IMR-90 (cell line): ENCODE results near the gene OR51B6. TPM values are rescaled to one million over a fixed set of nuclear protein-coding genes. Genes with fewer than 3 reads are reported as not detected.
A peak's percentile ranks its signal among the peaks of the same experiment; 100 is the strongest.

Experiments used
- ATAC-seq: fragments of 200-7000 bp; cut with Tn5 transposase; 2 replicates; pipeline ENCODE4 v1.9.1; 2020; ENCODE audit warnings: low read depth, mild to moderate bottlenecking, moderate library complexity
- BruUV-seq: library from RNA; stranded (reverse); fragments of 400-500 nt; replicated peaks from 2 replicates; lab custom pipeline; 2021; lab: Mats Ljungman, UMichigan
- CTCF ChIA-PET: fragments of 300-600 bp; formaldehyde crosslinking; extraction: SDS; loops from one replicate; lab custom pipeline; 2021; ENCODE audit warnings: antibody characterized with exemption; lab: Yijun Ruan, JAX
- POLR2A ChIA-PET: fragments of 300-600 bp; sonication (Branson Sonifier 250); formaldehyde crosslinking; loops from one replicate; lab custom pipeline; 2022; ENCODE audit warnings: antibody characterized with exemption; ENCODE audit not compliant: unreplicated experiment; lab: Charles Lee
- DNase-seq: peaks from one replicate; pipeline ENCODE4 v3.0.0; 2013
- H2AFZ ChIP-seq: replicated peaks from 2 replicates; pipeline ENCODE3; 2013; ENCODE audit warnings: low read length, mild to moderate bottlenecking; ENCODE audit not compliant: poor library complexity
- H2AK5ac ChIP-seq: 2 replicates; pipeline ENCODE4 v1.6.1; 2013; ENCODE audit warnings: low read depth, low read length, inconsistent platforms
- H2AK9ac ChIP-seq: replicated peaks from 2 replicates; pipeline ENCODE3; 2013; ENCODE audit warnings: mild to moderate bottlenecking, low read depth, low read length, moderate library complexity; ENCODE audit not compliant: poor library complexity
- H2BK120ac ChIP-seq: 2 replicates; pipeline ENCODE4 v1.6.1; 2013; ENCODE audit warnings: low read depth, low read length, inconsistent platforms
- H2BK15ac ChIP-seq: 3 replicates; pipeline ENCODE4 v1.6.1; 2013; ENCODE audit warnings: low read depth, low read length, inconsistent platforms
- H2BK20ac ChIP-seq: 2 replicates; pipeline ENCODE4 v1.6.1; 2013; ENCODE audit warnings: low read depth, mild to moderate bottlenecking, inconsistent platforms, low read length, moderate library complexity
- H2BK5ac ChIP-seq: 2 replicates; pipeline ENCODE4 v1.6.1; 2013; ENCODE audit warnings: mild to moderate bottlenecking, low read depth, low read length, inconsistent platforms; ENCODE audit not compliant: poor library complexity, severe bottlenecking
- H3K14ac ChIP-seq: replicated peaks from 2 replicates; pipeline ENCODE4 v1.6.1; 2013; ENCODE audit warnings: low read depth, low read length, inconsistent platforms
- H3K18ac ChIP-seq: 2 replicates; pipeline ENCODE4 v1.6.1; 2013; ENCODE audit warnings: low read depth, low read length, control low read depth
- H3K23ac ChIP-seq: 2 replicates; pipeline ENCODE4 v1.6.1; 2013; ENCODE audit warnings: low read depth, low read length, inconsistent platforms
- H3K27ac ChIP-seq: 2 replicates; pipeline ENCODE4 v1.5.1; 2013; ENCODE audit warnings: mild to moderate bottlenecking, control low read depth, low read length; ENCODE audit not compliant: insufficient read depth
- H3K27me3 ChIP-seq: 2 replicates; pipeline ENCODE4 v1.6.1; 2013; ENCODE audit warnings: low read length; ENCODE audit not compliant: control insufficient read depth, insufficient read depth
- H3K36me3 ChIP-seq: 2 replicates; pipeline ENCODE4 v1.6.1; 2013; ENCODE audit warnings: low read length, mixed read lengths; ENCODE audit not compliant: control insufficient read depth, insufficient read depth
- H3K4ac ChIP-seq: 2 replicates; pipeline ENCODE4 v1.6.1; 2013; ENCODE audit warnings: low read depth, low read length, inconsistent platforms
- H3K4me1 ChIP-seq: 2 replicates; pipeline ENCODE4 v1.6.1; 2013; ENCODE audit warnings: low read length, mixed read lengths; ENCODE audit not compliant: control insufficient read depth, insufficient read depth
- H3K4me2 ChIP-seq: 2 replicates; pipeline ENCODE4 v1.6.1; 2013; ENCODE audit warnings: low read depth, mild to moderate bottlenecking, control low read depth, low read length, moderate library complexity
- H3K4me3 ChIP-seq: 2 replicates; pipeline ENCODE4 v1.5.1; 2013; ENCODE audit warnings: low read depth, mild to moderate bottlenecking, control low read depth, low read length, moderate library complexity; ENCODE audit not compliant: insufficient read depth
- H3K56ac ChIP-seq: 2 replicates; pipeline ENCODE4 v1.6.1; 2013; ENCODE audit warnings: low read length, inconsistent platforms; ENCODE audit not compliant: insufficient read depth; ENCODE audit errors: extremely low read depth
- H3K79me1 ChIP-seq, 2 experiments: 2 replicates each; pipeline ENCODE4 v1.6.1; 2013; ENCODE audit warnings: low read length in 2 of 2, inconsistent platforms in 1 of 2, low read depth in 1 of 2
- H3K9ac ChIP-seq: 2 replicates; pipeline ENCODE4 v1.6.1; 2013; ENCODE audit warnings: low read depth, low read length, control low read depth
- H3K9me1 ChIP-seq: 2 replicates; pipeline ENCODE4 v1.6.1; 2013; ENCODE audit warnings: low read length, inconsistent platforms; ENCODE audit not compliant: insufficient read depth
- H3K9me3 ChIP-seq: 2 replicates; pipeline ENCODE4 v1.6.1; 2013; ENCODE audit warnings: low read length; ENCODE audit not compliant: control insufficient read depth, insufficient read depth
- H4K20me1 ChIP-seq: 2 replicates; pipeline ENCODE4 v1.6.1; 2013; ENCODE audit warnings: low read length, inconsistent platforms; ENCODE audit not compliant: insufficient read depth
- H4K5ac ChIP-seq: 2 replicates; pipeline ENCODE4 v1.6.1; 2013; ENCODE audit warnings: mild to moderate bottlenecking, low read depth, low read length, control low read depth
- H4K8ac ChIP-seq, 2 experiments: 2 replicates each; pipeline ENCODE4 v1.6.1; 2013; ENCODE audit warnings: low read depth in 2 of 2, low read length in 2 of 2, control low read depth in 1 of 2, inconsistent platforms in 1 of 2
- H4K91ac ChIP-seq: 2 replicates; pipeline ENCODE4 v1.6.1; 2013; ENCODE audit warnings: low read depth, low read length, inconsistent platforms; ENCODE audit not compliant: insufficient read depth
- BHLHE40 ChIP-seq: fragments of 150-350 bp; IDR thresholded peaks from 2 replicates; pipeline ENCODE4 v1.6.1; 2016; ENCODE audit warnings: mild to moderate bottlenecking, low read depth, low read length
- CHD1 ChIP-seq: IDR thresholded peaks from 2 replicates; pipeline ENCODE4 v1.6.1; 2012; ENCODE audit warnings: low read depth, low read length, improper control_type of control experiment
- CTCF ChIP-seq: conservative IDR thresholded peaks from 2 replicates; pipeline ENCODE4 v1.5.1; 2012; ENCODE audit warnings: mild to moderate bottlenecking, low read depth, low read length, improper control_type of control experiment
- ELK1 ChIP-seq: fragments of 150-350 bp; IDR thresholded peaks from 2 replicates; pipeline ENCODE4 v1.6.1; 2016; ENCODE audit warnings: low read depth, mild to moderate bottlenecking, low read length, moderate library complexity, borderline replicate concordance
- MAFK ChIP-seq: IDR thresholded peaks from 2 replicates; pipeline ENCODE4 v1.6.1; 2012; ENCODE audit warnings: low read depth, low read length, improper control_type of control experiment
- MAZ ChIP-seq: IDR thresholded peaks from 2 replicates; pipeline ENCODE4 v1.6.1; 2012; ENCODE audit warnings: low read depth, mild to moderate bottlenecking, low read length, improper control_type of control experiment, moderate library complexity, borderline replicate concordance
- MXI1 ChIP-seq: IDR thresholded peaks from 2 replicates; pipeline ENCODE4 v1.6.1; 2012; ENCODE audit warnings: low read depth, mild to moderate bottlenecking, low read length, moderate library complexity, borderline replicate concordance
- NFE2L2 ChIP-seq: fragments of 150-350 bp; IDR thresholded peaks from 2 replicates; pipeline ENCODE4 v1.6.1; 2016; ENCODE audit warnings: low read depth, mild to moderate bottlenecking, low read length
- POLR2A ChIP-seq: IDR thresholded peaks from 2 replicates; pipeline ENCODE4 v1.6.1; 2012; ENCODE audit warnings: mild to moderate bottlenecking, low read depth, low read length
- RAD21 ChIP-seq: IDR thresholded peaks from 2 replicates; pipeline ENCODE4 v1.6.1; 2012; ENCODE audit warnings: low read length, improper control_type of control experiment
- RCOR1 ChIP-seq: IDR thresholded peaks from 2 replicates; pipeline ENCODE4 v1.6.1; 2012; ENCODE audit warnings: mild to moderate bottlenecking, low read length, improper control_type of control experiment; ENCODE audit not compliant: insufficient replicate concordance
- RFX5 ChIP-seq: IDR thresholded peaks from 2 replicates; pipeline ENCODE4 v1.8.0; 2012; ENCODE audit warnings: low read depth, mild to moderate bottlenecking, low read length, moderate library complexity
- WGBS, 2 experiments: methylation state at CpG; one replicate each; pipeline versions ENCODE4 v1.1.5 to v1.1.7; 2013; ENCODE audit warnings: missing lambda C conversion rate in 2 of 2; ENCODE audit not compliant: insufficient read length in 1 of 2; ENCODE audit errors: extremely low coverage in 2 of 2; 5-methylcytosine and 5-hydroxymethylcytosine counted together
- dilution Hi-C: fragments of 300-500 bp; cut with HindIII; formaldehyde crosslinking; loops from one replicate; pipeline ENCODE4 v1.14.3; 2018; ENCODE audit warnings: low sequenced_read_pairs; ENCODE audit not compliant: unreplicated experiment
- in situ Hi-C: fragments of 300-500 bp; cut with MboI; formaldehyde crosslinking; loops from 3 replicates; pipeline ENCODE4 v1.14.3; 2019; ENCODE audit warnings: low sequenced_read_pairs, inconsistent platforms, mixed read lengths
- intact Hi-C: fragments of 100-400 bp; cut with micrococcal nuclease; formaldehyde crosslinking; loops from 2 replicates; pipeline ENCODE4 v1.10.0; 2022
- polyA plus RNA-seq, 3 experiments: library from polyadenylated mRNA; depleted of rRNA; stranded (reverse); fragments of >200 nt; gene quantifications; 2 replicates each; pipeline ENCODE4 v1.2.3, GENCODE V29; 2012; ENCODE audit warnings: low replicate concordance in 1 of 3
- total RNA-seq: library from RNA; depleted of rRNA; stranded (reverse); fragments of >200 nt; gene quantifications from 2 replicates; pipeline ENCODE4 v1.2.3, GENCODE V29; 2012

OR51B6 gene
- total and polyA plus RNA-seq, 2 of the 4 experiments (the other 2 are of a cell fraction): not detected

GRCh38 chr11:5345831-5346230 lies 5.5 kb upstream of the OR51B6 start:
- POLR2A ChIA-PET: no interaction called here

More at GRCh38 chr11:5345831-5346230, 5.5 kb upstream of the OR51B6 start:
- H3K14ac ChIP-seq: peak overlapping the region; percentile 89
- no TSS peak for BruUV-seq
- peak overlapping the region; percentile 97 for H2BK120ac ChIP-seq
- TF ChIP-seq MAFK: no peak
- no peak for TF ChIP-seq POLR2A
- TF ChIP-seq ELK1: no peak
- no peak for TF ChIP-seq NFE2L2
- TF ChIP-seq MAZ: no peak
- no peak for TF ChIP-seq BHLHE40
- TF ChIP-seq RAD21: no peak
- TF ChIP-seq CTCF: no peak
- TF ChIP-seq RCOR1: no peak
- TF ChIP-seq MXI1: no peak
- no peak for TF ChIP-seq CHD1
- TF ChIP-seq RFX5: no peak
- peaks cover 19% of the 10 kb centered on the region for H3K4me1 ChIP-seq
- no peak overlapping the region for H3K9ac ChIP-seq
- peak overlapping the region; percentile 80 to 92 for H4K8ac ChIP-seq
- no peaks in the 10 kb centered on the region for H3K9me3 ChIP-seq
- H2AK5ac ChIP-seq: peak overlapping the region; percentile 76
- peak overlapping the region; percentile 100 for H3K18ac ChIP-seq
- peak overlapping the region; percentile 100 for H4K5ac ChIP-seq
- H3K79me1 ChIP-seq: no peaks in the 10 kb centered on the region
- H4K20me1 ChIP-seq: no peaks in the 10 kb centered on the region
- H3K9me1 ChIP-seq: peaks cover 5% of the 10 kb centered on the region; the same call in 1 of the 2 replicates
- H3K4ac ChIP-seq: peak overlapping the region; percentile 90
- H2AK9ac ChIP-seq: no peak overlapping the region
- H3K23ac ChIP-seq: peak overlapping the region; percentile 46
- H2BK5ac ChIP-seq: peak overlapping the region; percentile 100
- peak overlapping the region; percentile 95 for H4K91ac ChIP-seq
- dilution Hi-C loops (no loop called here), in situ Hi-C loops (no loop called here), intact Hi-C loops (no loop called here)
- no peak overlapping the region for H3K4me2 ChIP-seq
- no CpG with 5 or more reads among the region's 3 CpGs for WGBS, 2 experiments
- H3K27ac ChIP-seq: peak overlapping the region; percentile 76; the same call in 1 of the 2 replicates
- H3K4me3 ChIP-seq: no peak overlapping the region
- H2BK20ac ChIP-seq: peak overlapping the region; percentile 95
- peak overlapping the region; percentile 41; the same call in 2 of the 3 replicates for H2BK15ac ChIP-seq
- DNase-seq (peak; percentile 45), ATAC-seq (no peak)
- no peaks in the 10 kb centered on the region for H3K27me3 ChIP-seq
- H2AFZ ChIP-seq: no peak overlapping the region
- H3K56ac ChIP-seq: peak overlapping the region; percentile 13; the same call in 1 of the 2 replicates
- H3K36me3 ChIP-seq: no peaks in the 10 kb centered on the region
- CTCF ChIA-PET: interaction anchor here (1.4 kb wide), 1 partner anchor 19 kb away, joined by 3 read pairs; no protein-coding TSS in a partner anchor
